ENCODE results near the gene SEPTIN6.

SEPTIN6 gene

DNA sequence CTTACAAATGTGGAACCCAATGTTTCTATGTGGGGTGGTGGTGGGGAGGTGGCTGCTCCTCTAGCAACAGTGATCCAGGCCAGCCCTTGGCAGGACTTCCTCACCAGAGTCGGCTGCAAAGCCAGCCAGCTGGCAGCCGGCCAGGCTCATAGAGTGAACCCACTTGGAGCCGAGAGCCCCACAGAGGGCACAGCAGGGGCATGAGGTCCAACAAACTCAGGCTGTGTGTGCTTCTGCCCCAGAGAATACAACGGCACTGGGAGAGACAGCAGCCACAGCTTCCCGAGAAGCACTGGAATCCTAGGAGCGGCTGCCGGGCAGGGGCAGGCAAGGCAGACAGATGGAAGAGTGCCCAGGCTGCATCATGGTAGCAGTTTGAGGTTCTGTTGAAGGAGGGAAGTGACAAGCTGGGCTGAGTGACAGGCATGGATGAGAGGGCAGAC lies 42.0 kb upstream of the SEPTIN6 start:
- TF ChIP-seq, protein P1, sequence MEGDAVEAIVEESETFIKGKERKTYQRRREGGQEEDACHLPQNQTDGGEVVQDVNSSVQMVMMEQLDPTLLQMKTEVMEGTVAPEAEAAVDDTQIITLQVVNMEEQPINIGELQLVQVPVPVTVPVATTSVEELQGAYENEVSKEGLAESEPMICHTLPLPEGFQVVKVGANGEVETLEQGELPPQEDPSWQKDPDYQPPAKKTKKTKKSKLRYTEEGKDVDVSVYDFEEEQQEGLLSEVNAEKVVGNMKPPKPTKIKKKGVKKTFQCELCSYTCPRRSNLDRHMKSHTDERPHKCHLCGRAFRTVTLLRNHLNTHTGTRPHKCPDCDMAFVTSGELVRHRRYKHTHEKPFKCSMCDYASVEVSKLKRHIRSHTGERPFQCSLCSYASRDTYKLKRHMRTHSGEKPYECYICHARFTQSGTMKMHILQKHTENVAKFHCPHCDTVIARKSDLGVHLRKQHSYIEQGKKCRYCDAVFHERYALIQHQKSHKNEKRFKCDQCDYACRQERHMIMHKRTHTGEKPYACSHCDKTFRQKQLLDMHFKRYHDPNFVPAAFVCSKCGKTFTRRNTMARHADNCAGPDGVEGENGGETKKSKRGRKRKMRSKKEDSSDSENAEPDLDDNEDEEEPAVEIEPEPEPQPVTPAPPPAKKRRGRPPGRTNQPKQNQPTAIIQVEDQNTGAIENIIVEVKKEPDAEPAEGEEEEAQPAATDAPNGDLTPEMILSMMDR (IDR thresholded peaks at IDR 0.05; ENCODE audit: poor library complexity, severe bottlenecking) = no peak
- DNase-seq (ENCODE audit: low spot score) = no peak
- Histone ChIP-seq H3K27me3 (ENCODE audit: insufficient read depth, poor library complexity, severe bottlenecking) (no peaks in the 10 kb centered on the region), H3K27ac (ENCODE audit: poor library complexity, severe bottlenecking) (no peak overlapping the region), H3K9me3 (ENCODE audit: severe bottlenecking) (no peaks in the 10 kb centered on the region), H3K4me1 (ENCODE audit: insufficient read depth, poor library complexity, severe bottlenecking) (no peaks in the 10 kb centered on the region), H3K36me3 (ENCODE audit: low read depth) (no peaks in the 10 kb centered on the region), H3K4me3 (ENCODE audit: severe bottlenecking) (no peak overlapping the region)
- ATAC-seq (ENCODE audit: low read depth) = no peak

DNA sequence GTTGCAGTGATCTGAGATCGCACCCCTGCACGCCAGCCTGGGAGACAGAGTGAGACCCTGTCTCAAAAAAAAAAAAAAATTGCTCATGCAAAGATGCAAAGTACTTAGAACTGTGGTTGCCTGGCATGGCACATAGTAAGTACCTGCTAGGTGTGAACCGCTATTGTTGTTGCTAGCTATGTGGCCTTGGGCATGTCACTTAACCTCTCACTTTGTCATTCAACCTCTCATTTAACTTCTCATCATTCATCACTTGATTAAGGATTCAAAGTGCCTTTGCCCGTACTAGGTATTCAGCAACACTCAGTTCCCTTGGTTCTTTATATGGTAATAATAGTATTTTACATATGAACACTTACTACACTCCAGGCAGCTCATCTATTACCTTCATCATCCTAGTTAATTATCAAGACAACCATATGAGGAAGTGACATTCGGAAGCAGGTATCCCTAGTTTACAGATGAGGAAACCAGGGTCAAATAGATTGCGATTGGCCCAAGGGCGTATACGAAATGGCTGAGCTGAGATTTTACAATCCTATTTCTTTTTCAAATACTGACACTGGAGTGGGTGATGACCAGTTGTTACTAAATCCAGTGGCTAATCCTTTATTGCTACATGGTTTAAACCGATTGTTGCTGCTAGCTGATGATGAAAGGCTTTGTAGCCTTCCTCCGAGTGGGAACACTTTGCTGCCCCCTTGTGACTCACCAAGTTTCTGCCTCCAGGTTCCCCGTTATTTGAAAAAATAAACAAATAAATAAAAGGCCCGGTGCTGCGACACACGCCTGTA lies 36.6 kb upstream of the SEPTIN6 start:
- no peaks in the 10 kb centered on the region for H3K9me3 ChIP-seq (ENCODE audit: severe bottlenecking)
- H3K4me3 ChIP-seq (ENCODE audit: severe bottlenecking) = no peak overlapping the region
- no peaks in the 10 kb centered on the region for H3K4me1 ChIP-seq (ENCODE audit: insufficient read depth, poor library complexity, severe bottlenecking)
- H3K27ac ChIP-seq (ENCODE audit: poor library complexity, severe bottlenecking) = no peak overlapping the region
- DNase-seq (ENCODE audit: low spot score) (no peak), ATAC-seq (ENCODE audit: low read depth) (no peak)
- no peaks in the 10 kb centered on the region for H3K27me3 ChIP-seq (ENCODE audit: insufficient read depth, poor library complexity, severe bottlenecking)
- TF ChIP-seq, protein P1 (IDR thresholded peaks at IDR 0.05; ENCODE audit: poor library complexity, severe bottlenecking) = peak; percentile 60
- no peaks in the 10 kb centered on the region for H3K36me3 ChIP-seq (ENCODE audit: low read depth)

DNA sequence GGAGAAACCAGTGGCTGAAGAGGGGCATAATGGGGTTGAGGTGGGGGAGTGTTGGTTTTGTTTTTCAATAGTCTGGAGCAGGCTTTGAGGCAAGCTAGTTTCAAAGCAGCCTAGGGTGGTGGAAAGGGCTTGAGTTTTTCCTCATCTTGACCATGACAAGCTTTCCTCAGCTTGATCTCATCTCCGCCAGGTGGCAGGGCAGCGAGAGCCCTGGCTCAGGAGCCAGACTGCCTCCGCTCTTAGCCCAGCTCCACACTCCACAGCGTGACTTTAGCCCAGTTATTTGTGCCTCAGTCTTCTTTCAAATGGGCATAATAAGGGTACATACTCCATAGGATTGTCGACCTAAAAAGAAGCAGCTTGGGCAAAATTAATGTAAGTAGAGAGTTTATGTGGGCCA lies 35.5 kb upstream of the SEPTIN6 start:
- no peaks in the 10 kb centered on the region for H3K4me1 ChIP-seq (ENCODE audit: insufficient read depth, poor library complexity, severe bottlenecking)
- 0 out of 3 replicates have a peak, but pooled peaks have one; percentile 49 for ATAC-seq (ENCODE audit: low read depth)
- H3K4me3 ChIP-seq (ENCODE audit: severe bottlenecking) = no peak overlapping the region
- no peaks in the 10 kb centered on the region for H3K9me3 ChIP-seq (ENCODE audit: severe bottlenecking)
- no peaks in the 10 kb centered on the region for H3K27me3 ChIP-seq (ENCODE audit: insufficient read depth, poor library complexity, severe bottlenecking)
- H3K27ac ChIP-seq (ENCODE audit: poor library complexity, severe bottlenecking) = no peak overlapping the region
- H3K36me3 ChIP-seq (ENCODE audit: low read depth) = no peaks in the 10 kb centered on the region
- no peak for DNase-seq (ENCODE audit: low spot score)
- TF ChIP-seq, protein P1 (IDR thresholded peaks at IDR 0.05; ENCODE audit: poor library complexity, severe bottlenecking) = peak; percentile 34

DNA sequence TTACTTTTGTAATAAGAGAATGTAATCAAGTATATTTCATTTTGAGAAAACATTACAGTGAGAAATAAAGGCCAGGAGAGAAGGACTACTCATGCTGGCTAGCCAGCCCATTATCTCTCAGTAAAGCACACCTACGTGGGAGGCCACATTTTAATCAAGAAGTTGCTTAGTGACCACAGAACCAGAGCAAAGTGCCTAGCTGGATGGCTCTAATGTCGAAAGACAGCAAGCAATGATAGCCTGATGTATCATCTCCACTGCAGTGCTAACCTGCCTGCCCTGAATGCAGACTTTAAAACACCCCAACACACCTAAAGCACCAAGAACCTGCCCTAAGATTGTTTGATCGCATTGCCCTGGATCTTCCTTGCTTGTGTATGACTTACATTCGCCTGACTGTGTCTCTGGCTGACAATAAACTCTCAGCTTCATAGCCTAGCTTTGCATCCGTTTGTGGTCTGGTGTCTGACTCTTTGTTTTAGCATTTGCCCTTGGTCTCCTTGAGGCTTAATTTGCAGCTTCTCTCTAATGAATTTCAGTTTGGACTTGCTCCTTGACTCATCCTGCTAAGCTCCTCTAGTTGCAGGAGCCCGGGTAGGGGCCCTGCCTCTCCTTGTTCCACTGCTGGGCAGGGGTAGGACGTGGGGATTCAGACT lies 34.1 kb upstream of the SEPTIN6 start:
- TF ChIP-seq, protein P1 (IDR thresholded peaks at IDR 0.05; ENCODE audit: poor library complexity, severe bottlenecking) = no peak
- Histone ChIP-seq H3K36me3 (ENCODE audit: low read depth) (no peaks in the 10 kb centered on the region), H3K9me3 (ENCODE audit: severe bottlenecking) (no peaks in the 10 kb centered on the region), H3K4me3 (ENCODE audit: severe bottlenecking) (no peak overlapping the region), H3K27ac (ENCODE audit: poor library complexity, severe bottlenecking) (no peak overlapping the region), H3K27me3 (ENCODE audit: insufficient read depth, poor library complexity, severe bottlenecking) (no peaks in the 10 kb centered on the region), H3K4me1 (ENCODE audit: insufficient read depth, poor library complexity, severe bottlenecking) (no peaks in the 10 kb centered on the region)
- no peak for DNase-seq (ENCODE audit: low spot score)
- no peak; the same call in 2 of the 3 replicates for ATAC-seq (ENCODE audit: low read depth)
